NCI-H2227 (cell line): ENCODE data around the gene SPART.
A peak's percentile ranks its signal among the peaks of the same experiment; 100 is the strongest.
"Not testable (repeated sequence)": the region's sequence is repeated elsewhere in the genome, so short reads cannot be mapped to it uniquely, and the experiment has no call there.

Experiments used
- DNase-seq: peaks from one replicate; lab custom pipeline; 2025; ENCODE audit not compliant: unreplicated experiment; lab: John Stamatoyannopoulos, UW

The SPART gene

DNA sequence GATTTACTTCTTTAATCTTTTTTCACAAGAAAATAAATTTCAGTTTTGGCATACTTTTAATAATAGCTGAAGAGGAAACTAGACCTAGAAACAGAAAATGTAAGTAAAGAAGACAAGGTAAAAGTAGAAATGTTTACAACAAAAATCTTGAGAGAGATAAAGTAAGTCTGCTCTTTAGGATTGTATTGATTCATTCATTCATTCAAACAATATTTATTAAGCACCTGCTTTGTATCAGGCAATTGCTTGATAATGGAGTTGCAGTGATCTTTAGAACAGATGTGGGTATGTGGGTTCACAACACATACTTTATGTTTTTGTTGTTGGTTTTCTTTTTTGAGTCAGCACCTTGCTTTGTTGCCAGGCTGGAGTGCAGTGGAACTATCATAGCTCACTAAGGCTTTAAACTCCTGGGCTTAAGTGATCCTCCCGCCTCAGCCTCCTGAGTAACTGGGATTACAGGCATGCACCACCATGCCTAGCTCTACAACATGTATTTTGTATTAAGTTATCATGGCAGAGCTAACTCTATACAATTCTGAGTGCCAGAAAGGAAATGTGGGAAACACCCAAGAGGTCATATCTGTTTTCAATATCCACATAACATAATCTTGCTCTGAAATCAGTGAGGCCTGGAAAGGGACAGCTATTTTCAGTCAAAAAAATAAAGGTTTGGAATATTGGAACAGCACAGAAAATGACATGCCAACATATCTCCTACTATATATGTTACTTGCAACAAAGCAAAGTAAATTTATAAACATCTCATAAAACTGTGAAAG lies 8.8 kb upstream of the SPART start:
- DNase-seq: no peak

- no peak for DNase-seq
Measured at GRCh38 chr13:36353001-36353400, 6.8 kb upstream of the SPART start.

DNA sequence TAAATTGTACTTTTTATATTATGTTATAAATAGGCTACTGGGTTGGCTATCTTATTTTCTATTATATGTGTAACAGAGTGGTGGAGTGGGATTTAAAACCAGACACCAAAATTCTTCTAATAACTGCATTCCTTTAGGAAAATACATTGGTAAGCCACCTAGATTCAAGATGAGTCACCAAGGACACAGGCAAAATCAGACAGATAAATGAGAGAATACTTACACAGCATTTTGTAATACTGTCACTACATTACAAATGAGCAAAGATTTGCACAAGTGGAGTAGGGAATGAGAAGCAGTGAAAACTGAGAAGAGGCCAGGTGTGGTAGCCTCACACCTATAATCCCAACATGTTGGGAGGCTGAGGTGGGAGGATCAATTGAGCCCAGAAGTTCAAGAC lies 6.2 kb upstream of the SPART start:
- no peak for DNase-seq

DNA sequence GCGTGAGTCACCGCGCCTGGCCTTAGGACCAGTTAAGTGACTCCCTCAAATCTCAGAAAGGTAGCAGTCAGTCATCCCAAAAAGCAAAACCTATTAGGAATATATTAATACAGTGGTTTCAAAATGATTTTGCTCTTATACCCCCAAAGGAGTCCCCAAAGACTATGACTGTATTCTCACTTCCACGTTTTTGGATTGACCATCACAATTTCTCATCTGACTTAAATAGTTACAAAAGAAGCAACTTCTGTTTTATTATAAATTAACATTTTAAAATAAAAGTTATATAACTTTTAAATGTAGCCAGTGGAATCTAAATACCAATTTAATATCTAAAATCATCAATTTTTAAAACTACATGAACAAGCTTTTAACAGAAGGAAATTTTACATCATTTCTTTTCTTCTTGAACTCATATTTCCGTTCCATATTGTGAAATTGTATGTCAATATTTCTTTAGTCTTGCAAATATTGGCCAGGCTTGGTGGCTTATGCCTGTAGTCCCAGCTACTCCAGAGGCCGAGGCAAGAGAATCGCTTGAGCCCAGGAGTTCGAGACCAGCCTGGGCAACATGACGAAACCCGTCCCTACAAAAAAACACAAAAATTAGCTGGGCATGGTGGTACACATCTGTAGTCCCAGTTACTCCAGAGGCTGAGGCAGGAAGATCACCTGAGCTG lies 1.5 kb upstream of the SPART start:
- no peak for DNase-seq

DNA sequence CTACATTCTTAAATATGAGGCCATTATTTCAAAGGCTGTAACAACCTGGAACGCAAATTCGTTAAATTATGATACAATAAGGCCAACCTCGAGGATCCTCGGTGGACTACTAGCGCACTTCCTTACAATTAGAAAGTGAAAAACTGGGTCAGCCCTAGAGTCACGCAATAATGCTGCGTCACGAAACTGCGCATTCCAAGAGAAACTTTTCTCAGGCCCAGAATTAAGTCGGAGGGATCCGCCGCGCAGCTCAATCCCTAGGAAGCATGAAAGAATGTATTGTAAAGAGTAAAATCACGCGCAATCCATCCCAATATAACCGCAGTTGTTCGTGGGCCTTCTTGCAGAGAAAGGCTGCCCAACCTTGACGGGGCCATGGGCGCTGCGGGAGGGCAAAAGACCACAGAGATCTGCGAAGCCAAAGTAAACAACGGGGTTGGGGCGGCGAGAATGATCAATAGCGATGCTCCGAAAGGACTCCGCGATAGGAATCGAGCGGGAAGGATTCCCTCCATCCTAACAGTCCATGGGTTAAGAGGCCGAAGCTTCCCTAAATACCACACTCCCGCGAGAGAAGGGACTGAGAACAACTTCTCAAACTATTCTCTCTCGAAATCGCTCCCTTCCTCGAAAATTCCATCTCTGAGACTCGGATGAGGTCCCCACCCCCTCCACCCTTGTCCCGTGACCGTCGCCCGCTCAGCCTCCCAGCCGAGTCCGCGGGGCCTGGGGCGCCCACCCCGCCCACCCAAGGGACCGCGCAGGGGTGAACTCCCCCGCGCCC lies 564 bp downstream of the SPART start:
- peak; percentile 53 for DNase-seq

DNA sequence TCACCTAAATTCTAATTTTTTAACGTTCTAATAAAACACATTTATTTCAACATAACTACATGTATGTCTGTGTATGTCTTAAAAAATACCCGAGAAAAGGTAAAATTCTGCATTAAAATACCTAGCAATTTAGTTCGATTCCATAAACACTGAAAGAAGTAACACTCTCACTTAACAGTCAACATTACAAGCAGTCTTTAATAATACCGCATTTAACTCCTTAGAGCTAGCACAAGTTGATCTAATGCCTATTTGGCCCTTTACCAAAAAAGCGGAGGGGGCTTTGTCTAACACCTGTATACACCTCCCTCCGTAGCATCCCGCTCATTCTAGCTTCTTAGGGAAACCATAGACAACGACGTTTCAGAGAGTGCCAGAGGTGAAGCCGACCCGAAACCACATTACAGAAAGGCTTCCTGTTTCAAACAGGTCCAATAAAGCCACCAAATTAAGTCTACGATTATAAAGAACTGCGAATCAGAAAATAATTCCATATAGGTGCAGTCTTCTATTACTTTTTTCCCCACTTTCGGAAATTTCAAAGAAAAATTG lies 1.2 kb downstream of the SPART start:
- peak; percentile 12 for DNase-seq

GRCh38 chr13:36344173-36344572 lies 2.0 kb downstream of the SPART start:
- DNase-seq: peak; percentile 44

- DNase-seq: no peak
Measured at GRCh38 chr13:36343766-36344165, 2.4 kb downstream of the SPART start.

DNA sequence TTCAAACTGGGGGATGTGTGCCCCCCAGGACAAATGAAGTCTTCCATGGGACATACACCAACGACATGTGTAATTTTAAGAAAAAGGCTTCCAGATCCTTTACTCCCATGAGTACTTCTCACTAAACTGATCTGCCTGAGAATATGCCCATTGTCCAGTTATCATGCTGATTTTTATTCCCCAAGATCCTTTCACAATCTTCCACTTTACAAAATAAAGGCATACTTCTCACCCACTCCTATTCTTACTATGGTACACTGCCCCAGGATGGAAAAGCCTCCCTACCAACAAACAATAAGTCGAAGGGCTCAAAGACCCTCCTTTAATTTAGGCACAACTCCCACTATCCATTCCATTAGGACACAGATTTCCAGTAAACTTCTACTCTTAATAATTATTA lies 3.5 kb downstream of the SPART start:
- DNase-seq: no peak

DNA sequence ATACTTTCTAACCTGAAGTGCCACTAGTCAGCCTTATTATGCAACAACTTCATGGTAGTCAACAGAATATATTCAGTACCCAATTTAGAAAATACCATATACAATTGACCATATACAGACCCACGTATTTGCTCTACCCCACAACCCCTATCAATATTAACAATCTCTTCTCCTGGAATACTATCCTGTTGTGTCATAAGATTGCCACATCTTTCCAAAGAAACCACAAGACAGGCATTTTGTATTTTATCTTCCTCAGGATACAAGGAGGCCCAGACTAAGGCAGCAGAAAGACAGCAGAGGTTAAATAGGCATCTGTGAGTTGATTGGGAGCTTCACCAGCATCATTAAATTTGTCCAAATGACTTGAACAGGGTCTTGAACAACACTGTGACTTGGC lies 4.5 kb downstream of the SPART start:
- DNase-seq: no peak

DNA sequence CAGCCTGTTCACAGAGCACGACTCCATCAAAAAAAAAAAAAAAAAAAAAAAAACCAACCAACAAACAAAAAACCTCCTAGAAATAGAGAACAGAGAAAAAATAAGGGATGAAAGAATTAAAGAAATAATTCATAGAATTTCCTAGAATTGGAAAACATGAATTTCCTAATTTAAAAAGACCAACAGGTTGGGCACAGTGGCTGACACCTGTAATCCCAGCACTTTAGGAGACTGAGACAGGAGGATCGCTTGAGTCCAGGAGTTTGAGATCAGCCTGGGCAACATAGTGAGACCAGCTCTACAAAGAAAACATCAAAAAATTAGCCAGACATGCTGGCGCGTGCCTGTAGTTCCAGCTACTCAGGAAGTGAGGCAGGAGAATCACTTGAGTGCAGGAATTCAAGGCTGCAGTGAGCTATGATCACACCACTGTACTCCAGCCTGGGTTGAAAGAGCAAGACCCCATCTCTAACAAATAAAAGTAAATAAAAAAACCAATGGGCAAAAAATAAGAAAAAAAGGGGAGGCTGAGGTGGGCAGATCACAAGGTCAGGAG lies 6.5 kb downstream of the SPART start:
- no peak for DNase-seq

- DNase-seq: no peak
Measured at GRCh38 chr13:36337938-36338641, 8.1 kb downstream of the SPART start.

DNA sequence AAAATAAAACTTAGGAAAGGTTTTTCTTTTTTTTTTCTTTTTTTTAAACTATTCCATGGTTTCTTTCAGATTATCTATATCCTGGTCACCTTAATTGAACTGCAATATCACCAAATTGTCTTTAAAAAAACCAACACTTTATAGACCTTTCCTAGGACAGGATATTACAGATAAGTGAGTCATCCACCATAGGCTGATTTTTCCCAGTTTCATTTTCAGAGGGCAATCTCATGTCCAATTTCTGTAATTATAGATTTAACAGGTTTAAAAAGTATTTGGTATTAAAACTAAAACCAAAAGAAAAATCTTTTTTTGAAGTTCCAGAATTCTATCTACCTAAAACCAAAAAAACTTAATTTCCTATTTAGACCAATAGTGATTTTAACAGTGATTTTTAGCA lies 13.2 kb downstream of the SPART start:
- no peak for DNase-seq

DNA sequence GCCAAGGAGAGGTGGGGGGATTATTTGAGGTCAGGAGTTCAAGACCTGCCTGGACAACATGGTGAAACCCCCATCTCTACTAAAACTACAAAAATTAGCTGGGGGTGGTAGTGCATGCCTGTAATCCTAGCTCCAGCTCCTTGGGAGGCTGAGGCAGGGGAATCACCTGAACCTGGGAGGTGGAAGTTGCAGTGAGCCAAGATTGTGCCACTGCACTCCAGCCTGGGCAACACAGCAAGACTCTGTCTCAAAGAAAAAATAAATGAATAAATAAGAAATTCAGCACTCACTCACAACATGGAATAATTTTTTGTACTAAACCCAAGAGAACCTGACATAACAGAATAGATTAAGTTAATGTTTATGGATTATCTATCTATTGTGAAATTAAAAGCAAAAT lies 13.9 kb downstream of the SPART start:
- not testable (repeated sequence) for DNase-seq

DNA sequence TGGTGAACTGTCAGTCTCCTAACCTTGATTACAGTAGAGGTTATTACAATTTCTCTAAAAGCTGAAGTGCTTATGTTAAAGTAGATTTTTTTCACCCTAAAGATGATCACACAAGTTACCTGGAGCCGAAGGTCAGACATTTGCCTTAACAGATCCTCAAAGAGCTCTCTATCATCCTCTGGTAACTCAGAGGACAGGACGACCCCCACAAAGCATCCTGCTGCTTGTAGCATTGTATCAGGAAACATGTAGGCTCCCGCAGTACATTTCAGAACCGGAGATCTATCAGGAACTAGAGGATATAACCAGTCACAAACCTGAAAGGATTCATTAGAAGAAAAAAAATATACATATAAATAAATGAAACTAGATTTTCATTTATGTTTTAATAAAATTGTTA lies 14.9 kb downstream of the SPART start:
- no peak for DNase-seq

- no peak for DNase-seq
Measured at GRCh38 chr13:36329361-36329760, 16.8 kb downstream of the SPART start.

DNA sequence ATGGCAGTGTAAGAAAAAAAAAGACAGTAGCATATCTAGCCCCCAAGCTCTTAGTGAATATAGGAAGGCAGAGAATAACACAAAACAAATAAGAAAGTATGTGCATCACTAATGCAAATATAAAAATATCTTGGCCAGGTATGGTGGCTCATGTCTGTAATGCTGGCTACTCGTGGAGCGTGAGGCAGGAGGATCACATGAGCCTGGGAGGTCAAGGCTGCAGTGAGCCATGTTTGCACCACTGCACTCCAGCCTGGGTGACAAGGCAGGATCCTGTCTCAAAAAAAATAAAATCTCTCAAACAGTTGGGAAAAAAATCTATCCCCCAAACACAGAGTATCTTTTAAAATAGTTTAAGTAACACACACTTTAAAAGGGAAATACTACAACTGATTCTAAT lies 17.4 kb downstream of the SPART start:
- DNase-seq: no peak

DNA sequence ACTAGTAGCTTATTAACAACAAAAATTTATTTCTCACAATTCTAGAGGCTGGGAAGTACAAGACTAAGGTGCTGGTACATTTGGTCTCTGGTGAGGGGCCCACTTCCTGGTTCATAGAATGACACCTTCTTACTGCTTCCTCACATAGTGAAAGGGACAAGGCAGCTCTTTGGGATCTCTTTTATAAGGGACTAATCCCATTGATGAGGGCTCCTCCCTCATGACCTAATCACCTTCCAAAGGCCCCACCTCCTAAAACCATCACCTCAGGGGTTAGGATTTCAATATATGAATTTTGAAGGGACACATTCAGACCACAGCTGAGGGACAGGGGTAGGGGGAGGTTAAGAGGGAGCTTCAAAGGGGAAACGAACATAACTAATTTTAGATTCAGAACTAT lies 20.3 kb downstream of the SPART start:
- no peak for DNase-seq

GRCh38 chr13:36324881-36325280 lies 21.3 kb downstream of the SPART start:
- DNase-seq: not testable (repeated sequence)

DNA sequence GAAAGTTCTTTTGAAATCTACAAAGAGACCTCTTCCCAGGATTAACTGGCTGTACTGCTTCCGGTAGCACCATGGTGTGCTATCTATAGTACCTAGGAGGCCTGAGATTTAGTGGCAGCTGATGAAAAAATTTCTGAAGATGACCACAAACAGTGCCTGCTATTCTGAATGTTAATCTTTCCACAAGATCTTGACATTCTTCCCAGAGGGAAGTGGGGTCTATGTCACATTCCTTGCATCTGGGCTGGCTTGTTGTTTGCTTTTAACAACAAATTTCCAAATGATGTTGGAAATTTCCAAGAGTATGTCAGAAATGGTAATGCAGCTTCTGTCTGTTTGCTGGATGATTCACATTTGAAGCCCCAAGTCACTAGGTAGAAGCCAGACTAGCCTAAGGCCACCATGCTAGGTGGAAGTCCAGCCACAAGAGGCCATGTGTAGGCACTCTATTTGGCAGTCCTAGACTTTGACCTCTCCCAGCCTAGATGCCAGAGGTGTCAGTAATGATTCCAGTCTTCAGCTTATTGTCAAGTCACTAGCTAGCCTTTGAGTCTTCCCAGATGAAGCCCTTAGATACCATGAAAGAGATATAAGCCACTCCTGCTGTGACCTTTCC lies 22.1 kb downstream of the SPART start:
- no peak for DNase-seq
